Ovary (tissue), 3 donors: ENCODE data around the gene HADHB.

Experiments
- CTCF ChIP-seq, 3 donors: fragments of 450-650 bp in 2 of 3; fragments of 200-600 bp in 1 of 3; IDR thresholded peaks; one replicate each; pipeline versions ENCODE4 v1.5.1 to v1.8.0; 2016 to 2022; ENCODE audit warnings: antibody characterized with exemption in 3 of 3, mild to moderate bottlenecking in 1 of 3
- EP300 ChIP-seq: sonication (generic); formaldehyde crosslinking; IDR thresholded peaks from one replicate; pipeline ENCODE4 v1.6.1; 2017; ENCODE audit warnings: antibody characterized with exemption
- POLR2A ChIP-seq: fragments of 450-650 bp; IDR thresholded peaks from one replicate; pipeline ENCODE4 v1.6.1; 2017; ENCODE audit warnings: antibody characterized with exemption, mild to moderate bottlenecking, moderate library complexity
- donor health status: DM: no; HTN: no; CAD: no.

- TF ChIP-seq CTCF (IDR thresholded peaks at IDR 0.05) (no peak), POLR2A (no peak), EP300 (no peak)
Measured at GRCh38 chr2:26255759-26256384, 11.1 kb downstream of the HADHB start.
